HT-29 (cell line): ENCODE data around the gene SNCB. TPM values are rescaled to one million over a fixed set of nuclear protein-coding genes. Genes with fewer than 3 reads are reported as not detected.
A peak's percentile ranks its signal among the peaks of the same experiment; 100 is the strongest.

Source experiments
- DNase-seq: peaks from one replicate; pipeline ENCODE4 v3.0.0-alpha.2; 2015; ENCODE audit warnings: low spot score
- small RNA-seq: library from RNA; depleted of rRNA; stranded (forward); fragments of <200 nt; gene quantifications from one replicate; pipeline ENCODE3, GENCODE V24; 2014
- total RNA-seq: library from RNA; depleted of rRNA; stranded (reverse); fragments of >200 nt; shearing (Covaris generic); gene quantifications from 2 replicates; pipeline ENCODE4 v1.2.3, GENCODE V29; 2014; rRNA removed

Gene SNCB
- total RNA-seq, 1 experiment from 2014 or later, result not detected

GRCh38 chr5:176575488-176576422 lies 54.6 kb downstream of the SNCB start:
- no peak for DNase-seq

GRCh38 chr5:176575066-176575465 lies 55.3 kb downstream of the SNCB start:
- no peak for DNase-seq

GRCh38 chr5:176574297-176574591 lies 56.1 kb downstream of the SNCB start:
- DNase-seq, result no peak

GRCh38 chr5:176573564-176574296 lies 56.6 kb downstream of the SNCB start:
- DNase-seq, result peak; percentile 61

Small RNA genes within 50 kb of the gene (small RNA-seq; reads per million reads assigned to genes)
- not detected for gene MIR4281

Other genes starting within 250 kb of the SNCB start
- 77.1 and 82.4 TPM in 2 replicates for gene NOP16, start 241.9 kb downstream of the SNCB start, total RNA-seq
- gene HIGD2A, start 241.8 kb downstream of the SNCB start, total RNA-seq, result 142 and 166 TPM in 2 replicates
- gene CLTB, start 214.0 kb downstream of the SNCB start, total RNA-seq, result 87.3 and 97.2 TPM in 2 replicates
- gene FAF2, start 182.1 kb downstream of the SNCB start, total RNA-seq, result 28.7 and 30.7 TPM in 2 replicates
- gene RNF44, start 93.1 kb downstream of the SNCB start, total RNA-seq, result 42.3 and 55.0 TPM in 2 replicates
- gene CDHR2, start 81.2 kb downstream of the SNCB start, total RNA-seq, result 0.16 and 0.20 TPM in 2 replicates
- 4.3 and 5.6 TPM in 2 replicates for gene GPRIN1, start 20.4 kb downstream of the SNCB start, total RNA-seq
- gene EIF4E1B, start 141 bp upstream of the SNCB start, total RNA-seq, result not detected in 2 replicates
- gene TSPAN17, start 16.9 kb upstream of the SNCB start, total RNA-seq, result 25.6 and 34.2 TPM in 2 replicates
- 0.28 and 0.60 TPM in 2 replicates for gene UNC5A, start 180.0 kb upstream of the SNCB start, total RNA-seq